Epithelial cell of esophagus (primary cell): ENCODE data around the gene ZNF345.

Experiments used
- DNase-seq: peaks from one replicate; pipeline ENCODE4 v3.0.0; 2010; ENCODE audit warnings: low read depth
- H3K4me3 ChIP-seq: 2 replicates; pipeline ENCODE4 v1.5.1; 2011; ENCODE audit warnings: mild to moderate bottlenecking, low read length, control low read depth
- TF ChIP-seq, protein P1 (sequence below): IDR thresholded peaks from 2 replicates; pipeline ENCODE4 v1.5.1; 2011; ENCODE audit warnings: low read depth, mild to moderate bottlenecking, low read length, control low read depth, inconsistent platforms; ENCODE audit not compliant: insufficient read depth; ENCODE audit errors: missing control alignments

ZNF345 gene

DNA sequence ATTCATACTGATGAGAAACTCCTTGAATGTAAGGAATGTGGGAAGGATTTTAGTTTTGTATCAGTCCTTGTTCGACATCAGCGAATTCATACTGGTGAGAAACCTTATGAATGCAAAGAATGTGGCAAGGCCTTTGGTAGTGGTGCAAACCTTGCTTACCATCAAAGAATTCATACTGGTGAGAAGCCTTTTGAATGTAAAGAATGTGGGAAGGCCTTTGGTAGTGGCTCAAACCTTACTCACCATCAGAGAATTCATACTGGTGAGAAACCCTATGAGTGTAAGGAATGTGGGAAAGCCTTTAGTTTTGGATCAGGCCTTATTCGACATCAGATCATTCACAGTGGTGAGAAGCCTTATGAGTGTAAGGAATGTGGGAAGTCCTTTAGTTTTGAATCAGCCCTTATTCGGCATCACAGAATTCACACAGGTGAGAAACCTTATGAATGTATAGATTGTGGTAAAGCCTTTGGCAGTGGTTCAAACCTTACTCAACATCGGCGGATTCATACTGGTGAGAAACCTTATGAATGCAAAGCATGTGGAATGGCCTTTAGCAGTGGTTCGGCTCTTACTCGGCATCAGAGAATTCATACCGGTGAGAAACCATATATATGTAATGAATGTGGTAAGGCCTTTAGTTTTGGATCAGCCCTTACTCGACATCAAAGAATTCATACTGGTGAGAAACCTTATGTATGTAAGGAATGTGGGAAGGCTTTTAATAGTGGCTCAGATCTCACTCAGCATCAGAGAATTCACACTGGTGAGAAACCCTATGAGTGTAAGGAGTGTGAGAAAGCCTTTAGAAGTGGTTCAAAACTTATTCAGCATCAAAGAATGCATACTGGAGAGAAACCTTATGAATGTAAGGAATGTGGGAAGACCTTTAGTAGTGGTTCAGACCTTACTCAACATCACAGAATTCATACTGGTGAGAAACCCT is 26.6 kb downstream of the ZNF345 start:
- no peak for DNase-seq
- TF ChIP-seq, protein P1, sequence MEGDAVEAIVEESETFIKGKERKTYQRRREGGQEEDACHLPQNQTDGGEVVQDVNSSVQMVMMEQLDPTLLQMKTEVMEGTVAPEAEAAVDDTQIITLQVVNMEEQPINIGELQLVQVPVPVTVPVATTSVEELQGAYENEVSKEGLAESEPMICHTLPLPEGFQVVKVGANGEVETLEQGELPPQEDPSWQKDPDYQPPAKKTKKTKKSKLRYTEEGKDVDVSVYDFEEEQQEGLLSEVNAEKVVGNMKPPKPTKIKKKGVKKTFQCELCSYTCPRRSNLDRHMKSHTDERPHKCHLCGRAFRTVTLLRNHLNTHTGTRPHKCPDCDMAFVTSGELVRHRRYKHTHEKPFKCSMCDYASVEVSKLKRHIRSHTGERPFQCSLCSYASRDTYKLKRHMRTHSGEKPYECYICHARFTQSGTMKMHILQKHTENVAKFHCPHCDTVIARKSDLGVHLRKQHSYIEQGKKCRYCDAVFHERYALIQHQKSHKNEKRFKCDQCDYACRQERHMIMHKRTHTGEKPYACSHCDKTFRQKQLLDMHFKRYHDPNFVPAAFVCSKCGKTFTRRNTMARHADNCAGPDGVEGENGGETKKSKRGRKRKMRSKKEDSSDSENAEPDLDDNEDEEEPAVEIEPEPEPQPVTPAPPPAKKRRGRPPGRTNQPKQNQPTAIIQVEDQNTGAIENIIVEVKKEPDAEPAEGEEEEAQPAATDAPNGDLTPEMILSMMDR, result no peak
- no peak overlapping the region for H3K4me3 ChIP-seq

DNA sequence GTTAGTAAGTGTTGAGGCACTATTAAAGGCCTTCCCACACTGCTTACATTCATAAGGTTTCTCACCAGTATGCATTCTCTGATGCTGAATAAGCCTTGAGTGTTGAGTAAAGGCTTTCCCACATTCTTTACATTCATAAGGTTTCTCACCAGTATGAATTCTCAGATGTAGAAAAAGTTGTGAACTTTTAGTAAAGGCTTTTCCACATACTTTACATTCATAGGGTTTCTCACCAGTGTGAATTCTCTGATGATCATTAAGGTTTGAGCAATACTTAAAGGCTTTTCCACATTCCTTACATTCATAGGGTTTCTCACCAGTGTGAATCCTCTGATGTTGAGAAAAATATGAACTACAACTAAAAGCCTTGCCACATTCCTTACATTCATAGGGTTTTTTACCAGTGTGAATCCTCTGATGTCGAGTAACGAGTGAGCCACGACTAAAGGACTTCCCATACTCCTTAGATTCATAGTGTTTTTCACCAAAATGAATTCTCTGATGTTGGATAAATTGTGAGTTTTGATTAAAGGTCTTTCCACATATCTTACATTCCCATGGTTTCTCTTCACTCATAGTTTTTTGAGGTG is 41.2 kb downstream of the ZNF345 start:
- TF ChIP-seq, protein P1, result no peak
- DNase-seq, result no peak
- no peak overlapping the region for H3K4me3 ChIP-seq

DNA sequence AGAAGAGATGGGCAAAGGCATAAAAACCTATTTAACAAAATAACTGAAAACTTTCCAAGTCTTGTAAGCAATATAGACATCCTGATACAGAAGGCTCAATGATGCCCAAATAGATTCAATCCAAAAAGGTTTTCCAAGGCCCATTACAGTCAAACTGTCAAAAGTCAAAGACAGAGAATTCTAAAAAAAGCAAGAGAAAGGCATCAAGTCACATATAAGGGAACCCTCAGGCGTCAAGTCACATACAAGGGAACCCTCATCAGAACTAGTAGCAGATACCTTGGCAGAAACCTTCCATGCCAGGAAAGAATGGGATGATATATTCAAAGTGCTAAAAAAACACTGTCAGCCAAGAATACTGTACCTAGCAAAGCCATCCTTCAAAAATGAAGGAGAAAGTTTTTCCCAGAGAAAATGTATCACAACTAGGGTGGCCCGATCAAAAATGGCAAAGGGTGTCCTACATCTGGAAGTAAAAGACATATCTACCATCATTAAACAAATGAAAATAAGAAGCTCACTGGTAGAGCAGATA is 44.2 kb downstream of the ZNF345 start:
- TF ChIP-seq, protein P1, result no peak
- no peak overlapping the region for H3K4me3 ChIP-seq
- DNase-seq, result no peak

DNA sequence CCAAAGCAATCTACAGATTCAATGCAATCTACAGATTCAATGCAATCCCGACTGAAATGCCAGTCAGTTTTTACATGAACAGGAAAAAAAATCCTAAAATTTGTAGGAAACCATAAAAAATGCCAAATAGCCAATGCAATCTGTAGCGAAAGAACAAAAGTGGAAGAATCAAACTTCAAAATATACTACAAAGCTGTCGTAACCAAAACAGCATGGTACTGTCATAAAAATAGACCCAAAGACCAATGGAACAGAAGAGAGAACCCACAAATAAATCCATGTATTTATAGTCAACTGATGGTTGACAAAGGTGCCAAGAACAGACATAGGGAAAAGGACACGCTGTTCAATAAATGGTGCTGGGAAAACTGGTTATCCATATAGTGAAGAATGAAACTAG is 47.7 kb downstream of the ZNF345 start:
- DNase-seq, result no peak
- H3K4me3 ChIP-seq, result no peak overlapping the region
- TF ChIP-seq, protein P1, result no peak

DNA sequence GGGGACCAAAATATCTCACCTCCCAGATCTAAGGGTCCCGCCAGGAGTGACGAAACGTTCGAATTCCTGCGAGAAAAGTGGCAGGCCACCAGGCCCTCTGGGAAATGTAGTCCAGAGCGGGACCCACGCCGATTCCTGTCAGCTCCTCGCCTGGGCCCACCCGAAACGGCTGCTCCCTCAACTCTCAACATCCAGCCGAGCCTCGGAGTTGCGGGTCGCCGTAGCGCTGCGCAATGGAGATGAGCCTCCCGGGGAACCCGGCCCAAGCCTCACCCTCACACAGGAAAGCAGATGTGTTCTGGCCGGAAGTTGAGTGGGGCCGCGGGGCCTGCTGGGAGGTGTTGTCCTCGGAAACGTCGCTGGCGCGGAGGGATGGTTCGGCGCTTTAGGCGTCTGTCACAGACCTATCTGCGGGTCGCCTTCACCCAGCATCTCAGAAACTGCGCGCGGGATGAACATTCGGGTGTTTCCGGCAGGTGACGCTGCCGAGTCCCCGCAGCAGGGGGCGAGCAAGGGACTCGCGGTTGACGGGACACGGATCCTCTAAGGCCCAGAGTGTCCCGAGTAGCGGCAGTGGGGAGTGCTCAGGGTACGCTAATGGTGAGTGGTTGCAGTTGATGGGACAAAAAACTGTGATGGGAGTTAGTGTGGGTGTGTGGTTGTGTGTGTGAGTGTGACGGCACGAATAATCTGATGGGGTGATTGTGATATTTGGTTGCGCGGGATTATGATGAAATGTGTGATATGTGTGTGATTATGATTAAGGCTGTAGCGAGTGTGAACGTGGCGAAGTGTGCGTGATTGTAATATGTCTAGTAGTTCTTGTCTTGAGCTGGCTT is 65.5 kb downstream of the ZNF345 start, which contains the start of the genes ZNF568 and ZNF829:
ZNF568 (plus strand) TSS at position 341 of the 839 bp plus-strand sequence. CDS start 6,439 bp downstream, outside the sequence.
ZNF829 (minus strand) TSS at position 300 of the 839 bp plus-strand sequence. CDS start 1,124 bp downstream, outside the sequence.
- TF ChIP-seq, protein P1, result peak; percentile 69
- DNase-seq, result peak; percentile 91
- H3K4me3 ChIP-seq, result peak within 1 kb of the TSS; percentile 91

DNA sequence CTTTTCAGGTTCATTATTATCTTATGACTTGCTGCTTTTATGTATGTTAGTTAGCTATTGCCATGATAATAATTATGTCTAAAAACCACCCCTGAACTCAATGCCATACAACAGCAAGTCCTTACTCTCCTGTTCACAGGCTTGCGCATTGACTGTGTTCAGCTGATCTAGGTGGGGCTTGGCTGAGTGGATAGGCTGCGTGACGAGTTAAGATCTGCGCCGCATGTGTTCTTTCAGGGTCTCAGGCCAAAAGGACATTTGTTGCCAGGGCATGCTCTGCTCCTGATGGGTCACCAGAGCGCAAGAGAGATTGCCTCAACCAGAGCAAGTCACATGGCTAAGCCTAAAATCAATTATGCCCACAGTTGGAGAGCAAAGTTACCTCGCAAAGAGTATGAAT is 66.3 kb downstream of the ZNF345 start:
- TF ChIP-seq, protein P1, result no peak
- DNase-seq, result peak; percentile 38
- H3K4me3 ChIP-seq, result peak overlapping the region; percentile 91
